Ramos (cell line): ENCODE measurements around the gene PLXNA4.

ENCODE experiments used
- in situ Hi-C: fragments of 300-500 bp; cut with MboI; formaldehyde crosslinking; loops from one replicate; pipeline ENCODE4 v1.14.3; 2022; ENCODE audit warnings: low sequenced_read_pairs; ENCODE audit not compliant: unreplicated experiment

Gene PLXNA4

GRCh38 chr7:132118641-132119040, 457.6 kb downstream of the PLXNA4 start:
- in situ Hi-C loops = no loop called here

- in situ Hi-C loops = no loop called here
These were observed 458.6 kb downstream of the PLXNA4 start for GRCh38 chr7:132117636-132118035.

- in situ Hi-C loops = no loop called here
These were observed 459.1 kb downstream of the PLXNA4 start for GRCh38 chr7:132117181-132117580.

GRCh38 chr7:132116369-132116768, 459.9 kb downstream of the PLXNA4 start:
- in situ Hi-C loops = no loop called here

- in situ Hi-C loops = no loop called here
These were observed 460.5 kb downstream of the PLXNA4 start for GRCh38 chr7:132115758-132116157.

- in situ Hi-C loops = no loop called here
These were observed 461.2 kb downstream of the PLXNA4 start for GRCh38 chr7:132115028-132115427.

GRCh38 chr7:132114411-132114810, 461.9 kb downstream of the PLXNA4 start:
- in situ Hi-C loops = no loop called here

- in situ Hi-C loops = no loop called here
These were observed 462.5 kb downstream of the PLXNA4 start for GRCh38 chr7:132113536-132114371.

GRCh38 chr7:132112657-132113056, 463.6 kb downstream of the PLXNA4 start:
- in situ Hi-C loops = no loop called here

- in situ Hi-C loops = no loop called here
These were observed 464.2 kb downstream of the PLXNA4 start for GRCh38 chr7:132112106-132112505.

GRCh38 chr7:132110692-132111091, 465.6 kb downstream of the PLXNA4 start:
- in situ Hi-C loops = no loop called here

GRCh38 chr7:132109769-132110168, 466.5 kb downstream of the PLXNA4 start:
- in situ Hi-C loops = no loop called here

- in situ Hi-C loops = no loop called here
These were observed 467.7 kb downstream of the PLXNA4 start for GRCh38 chr7:132108563-132108962.

GRCh38 chr7:132106491-132106890, 469.8 kb downstream of the PLXNA4 start:
- in situ Hi-C loops = no loop called here

- in situ Hi-C loops = no loop called here
These were observed 471.2 kb downstream of the PLXNA4 start for GRCh38 chr7:132105096-132105495.

GRCh38 chr7:132103718-132104117, 472.6 kb downstream of the PLXNA4 start:
- in situ Hi-C loops = no loop called here

- in situ Hi-C loops = no loop called here
These were observed 473.3 kb downstream of the PLXNA4 start for GRCh38 chr7:132102942-132103341.

GRCh38 chr7:132102391-132102790, 473.9 kb downstream of the PLXNA4 start:
- in situ Hi-C loops = no loop called here

GRCh38 chr7:132100981-132101380, 475.3 kb downstream of the PLXNA4 start:
- in situ Hi-C loops = no loop called here

GRCh38 chr7:132100483-132100882, 475.8 kb downstream of the PLXNA4 start:
- in situ Hi-C loops = no loop called here

- in situ Hi-C loops = no loop called here
These were observed 477.1 kb downstream of the PLXNA4 start for GRCh38 chr7:132099163-132099562.

- in situ Hi-C loops = no loop called here
These were observed 477.9 kb downstream of the PLXNA4 start for GRCh38 chr7:132098327-132098726.
